Stimulated activated CD8-positive, alpha-beta memory T cell treated with anti-CD3 and anti-CD28 coated beads, Interleukin-7, amount 100 ng/mL, for 1 hour (primary cell): ENCODE data around the gene TREX2.
A peak's percentile ranks its signal among the peaks of the same experiment; 100 is the strongest.
"Not testable (repeated sequence)": the region's sequence is repeated elsewhere in the genome, so short reads cannot be mapped to it uniquely, and the experiment has no call there.

ENCODE experiments used
- DNase-seq, 2 donors: peaks; one replicate each; pipeline ENCODE4 v3.0.0-alpha.2; 2020; ENCODE audit warnings: low read depth in 2 of 2

TREX2 gene

GRCh38 chrX:153408221-153408721 is 37.6 kb downstream of the TREX2 start:
- no peak for DNase-seq

- no peak for DNase-seq
These were observed 38.1 kb downstream of the TREX2 start for GRCh38 chrX:153407736-153408135.

- DNase-seq, result no peak
These were observed 39.0 kb downstream of the TREX2 start for GRCh38 chrX:153406903-153407302.

GRCh38 chrX:153406011-153406410 is 39.8 kb downstream of the TREX2 start:
- DNase-seq, result no peak

GRCh38 chrX:153405426-153405825 is 40.4 kb downstream of the TREX2 start:
- DNase-seq, result no peak

GRCh38 chrX:153404333-153404732 is 41.5 kb downstream of the TREX2 start:
- DNase-seq, result not testable (repeated sequence)

GRCh38 chrX:153401133-153401764 is 44.6 kb downstream of the TREX2 start, which contains the start of gene PNMA6E:
TSS of gene PNMA6E (minus strand) at chrX:153401350. CDS start at chrX:153398849, 2,501 bp downstream.
- DNase-seq, result no peak

GRCh38 chrX:153400146-153401132 is 45.4 kb downstream of the TREX2 start:
- DNase-seq, result peak in 1 of 2 donors; percentile 10

GRCh38 chrX:153398275-153398960 is 47.4 kb downstream of the TREX2 start:
- DNase-seq, result no peak

- no peak for DNase-seq
These were observed 48.4 kb downstream of the TREX2 start for GRCh38 chrX:153397256-153397960.

- DNase-seq, result no peak
These were observed 49.3 kb downstream of the TREX2 start for GRCh38 chrX:153396320-153397195.

- no peak for DNase-seq
These were observed 50.1 kb downstream of the TREX2 start for GRCh38 chrX:153395613-153396319.

- DNase-seq, result no peak
These were observed 51.2 kb downstream of the TREX2 start for GRCh38 chrX:153394612-153395011.
